DND-41 (cell line): ENCODE data around the gene KRTAP1-1.

Experiments
- EZH2 ChIP-seq: IDR thresholded peaks from 3 replicates; pipeline ENCODE4 v1.6.1; 2012; ENCODE audit warnings: borderline replicate concordance, low read depth, mild to moderate bottlenecking, moderate library complexity, low read length, inconsistent platforms; ENCODE audit not compliant: severe bottlenecking
- TF ChIP-seq, protein P1 (sequence below): IDR thresholded peaks from 2 replicates; pipeline ENCODE4 v1.5.1; 2012; ENCODE audit warnings: borderline replicate concordance, low read length, moderate library complexity, mild to moderate bottlenecking; ENCODE audit not compliant: poor library complexity, severe bottlenecking; ENCODE audit errors: extremely low read depth

DNA sequence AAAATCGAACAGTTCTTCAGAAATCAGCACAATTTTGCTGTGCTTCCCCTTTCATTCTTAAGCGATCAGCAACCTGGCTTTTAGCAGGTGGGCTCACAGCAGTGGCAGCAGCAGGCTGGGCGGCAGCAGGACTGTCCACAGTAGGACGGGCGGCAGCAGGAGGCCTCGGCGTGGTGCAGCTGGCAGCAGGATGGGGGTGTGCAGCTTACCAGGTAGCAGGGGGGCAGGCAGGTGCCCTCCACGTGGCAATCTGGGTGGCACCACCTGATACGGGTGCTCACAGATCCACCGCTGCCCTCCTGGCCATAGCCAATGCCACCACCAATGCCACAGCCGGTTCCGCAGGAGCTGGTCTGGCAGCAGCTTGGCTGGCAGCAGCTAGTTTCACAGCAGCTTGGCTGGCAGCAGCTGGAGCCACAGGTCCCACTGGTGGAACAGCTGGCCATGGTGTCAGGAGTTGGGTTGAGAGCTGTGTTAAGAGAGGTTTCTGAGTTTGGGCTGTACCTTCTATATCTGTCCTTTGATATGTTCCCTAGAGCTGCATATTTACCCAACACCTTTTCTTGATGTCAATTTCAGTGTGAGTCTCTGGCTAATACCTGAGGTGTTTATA lies 11.5 kb downstream of the KRTAP1-1 start, which contains the start of gene KRTAP1-4:
- TF ChIP-seq, protein P1, sequence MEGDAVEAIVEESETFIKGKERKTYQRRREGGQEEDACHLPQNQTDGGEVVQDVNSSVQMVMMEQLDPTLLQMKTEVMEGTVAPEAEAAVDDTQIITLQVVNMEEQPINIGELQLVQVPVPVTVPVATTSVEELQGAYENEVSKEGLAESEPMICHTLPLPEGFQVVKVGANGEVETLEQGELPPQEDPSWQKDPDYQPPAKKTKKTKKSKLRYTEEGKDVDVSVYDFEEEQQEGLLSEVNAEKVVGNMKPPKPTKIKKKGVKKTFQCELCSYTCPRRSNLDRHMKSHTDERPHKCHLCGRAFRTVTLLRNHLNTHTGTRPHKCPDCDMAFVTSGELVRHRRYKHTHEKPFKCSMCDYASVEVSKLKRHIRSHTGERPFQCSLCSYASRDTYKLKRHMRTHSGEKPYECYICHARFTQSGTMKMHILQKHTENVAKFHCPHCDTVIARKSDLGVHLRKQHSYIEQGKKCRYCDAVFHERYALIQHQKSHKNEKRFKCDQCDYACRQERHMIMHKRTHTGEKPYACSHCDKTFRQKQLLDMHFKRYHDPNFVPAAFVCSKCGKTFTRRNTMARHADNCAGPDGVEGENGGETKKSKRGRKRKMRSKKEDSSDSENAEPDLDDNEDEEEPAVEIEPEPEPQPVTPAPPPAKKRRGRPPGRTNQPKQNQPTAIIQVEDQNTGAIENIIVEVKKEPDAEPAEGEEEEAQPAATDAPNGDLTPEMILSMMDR = no peak
- TF ChIP-seq EZH2 = no peak
